GM18502 (cell line): ENCODE results near the gene FIS1.
"Not testable (repeated sequence)": the region's sequence is repeated elsewhere in the genome, so short reads cannot be mapped to it uniquely, and the experiment has no call there.

ENCODE experiments used
- ATAC-seq: cut with Tn5 transposase; IDR thresholded peaks from one replicate; pipeline ENCODE4 v1.9.1; 2021; ENCODE audit warnings: mild to moderate bottlenecking; ENCODE audit not compliant: unreplicated experiment, poor library complexity

FIS1 gene

GRCh38 chr7:101244375-101245146 is at the start of gene FIS1:
TSS of gene FIS1 (minus strand) at chr7:101245081. CDS start at chr7:101245004, 77 bp downstream.
- ATAC-seq: peak; percentile 94

GRCh38 chr7:101294039-101294831 is 49.4 kb upstream of the FIS1 start:
- ATAC-seq: no peak

- not testable (repeated sequence) for ATAC-seq
Measured at GRCh38 chr7:101293069-101294021, 48.5 kb upstream of the FIS1 start.

GRCh38 chr7:101292566-101292965 is 47.7 kb upstream of the FIS1 start:
- not testable (repeated sequence) for ATAC-seq

- not testable (repeated sequence) for ATAC-seq
Measured at GRCh38 chr7:101290186-101291037, 45.5 kb upstream of the FIS1 start.

GRCh38 chr7:101289687-101290086 is 44.8 kb upstream of the FIS1 start:
- not testable (repeated sequence) for ATAC-seq

- ATAC-seq: no peak
Measured at GRCh38 chr7:101288439-101288838, 43.6 kb upstream of the FIS1 start.

- no peak for ATAC-seq
Measured at GRCh38 chr7:101287032-101287431, 42.2 kb upstream of the FIS1 start.

- ATAC-seq: not testable (repeated sequence)
Measured at GRCh38 chr7:101285880-101286279, 41.0 kb upstream of the FIS1 start.

GRCh38 chr7:101285171-101285570 is 40.3 kb upstream of the FIS1 start:
- ATAC-seq: no peak

- ATAC-seq: not testable (repeated sequence)
Measured at GRCh38 chr7:101280912-101281311, 36.0 kb upstream of the FIS1 start.

- no peak for ATAC-seq
Measured at GRCh38 chr7:101278461-101279292, 33.8 kb upstream of the FIS1 start.

- ATAC-seq: no peak
Measured at GRCh38 chr7:101277155-101277554, 32.3 kb upstream of the FIS1 start.

GRCh38 chr7:101273206-101273605 is 28.3 kb upstream of the FIS1 start:
- ATAC-seq: no peak

GRCh38 chr7:101271021-101271420 is 26.1 kb upstream of the FIS1 start:
- no peak for ATAC-seq

- no peak for ATAC-seq
Measured at GRCh38 chr7:101269664-101270063, 24.8 kb upstream of the FIS1 start.

- no peak for ATAC-seq
Measured at GRCh38 chr7:101265622-101266516, 21.0 kb upstream of the FIS1 start.
